Calu3 (cell line): ENCODE data around the gene EMC8. TPM values are rescaled to one million over a fixed set of nuclear protein-coding genes. Genes with fewer than 3 reads are reported as not detected.

ENCODE experiments used
- BruUV-seq: library from RNA; stranded (reverse); fragments of 400-500 nt; replicated peaks from 2 replicates; lab custom pipeline; 2021; lab: Mats Ljungman, UMichigan
- CTCF ChIA-PET: fragments of 300-600 bp; sonication (Branson Sonifier 250); formaldehyde crosslinking; loops from one replicate; lab custom pipeline; 2022; ENCODE audit warnings: antibody characterized with exemption; lab: Charles Lee
- DNase-seq: peaks from one replicate; pipeline ENCODE4 v3.0.0; 2022
- H3K27ac Mint-ChIP-seq: one replicate; pipeline ENCODE4 v1.8.0; 2022; ENCODE audit warnings: mixed read lengths; ENCODE audit not compliant: unreplicated experiment
- H3K27me3 Mint-ChIP-seq: one replicate; pipeline ENCODE4 v1.8.0; 2022; ENCODE audit warnings: mixed read lengths; ENCODE audit not compliant: unreplicated experiment
- H3K36me3 Mint-ChIP-seq: one replicate; pipeline ENCODE4 v1.8.0; 2022; ENCODE audit warnings: mild to moderate bottlenecking, moderate library complexity, mixed read lengths; ENCODE audit not compliant: insufficient read depth, unreplicated experiment
- H3K4me1 Mint-ChIP-seq: one replicate; pipeline ENCODE4 v1.8.0; 2022; ENCODE audit warnings: mild to moderate bottlenecking, low read depth, mixed read lengths; ENCODE audit not compliant: unreplicated experiment
- H3K4me3 Mint-ChIP-seq: one replicate; pipeline ENCODE4 v1.8.0; 2022; ENCODE audit warnings: mild to moderate bottlenecking, low read depth, moderate library complexity, mixed read lengths; ENCODE audit not compliant: unreplicated experiment
- H3K9me3 Mint-ChIP-seq: one replicate; pipeline ENCODE4 v1.8.0; 2022; ENCODE audit warnings: low read depth, mixed read lengths; ENCODE audit not compliant: unreplicated experiment
- CTCF ChIP-seq: fragments of 200-600 bp; IDR thresholded peaks from one replicate; pipeline ENCODE4 v1.8.0; 2022; ENCODE audit warnings: antibody characterized with exemption; ENCODE audit not compliant: unreplicated experiment
- intact Hi-C: fragments of 100-400 bp; cut with micrococcal nuclease; formaldehyde crosslinking; loops from one replicate; pipeline ENCODE4 v1.10.0; 2022; ENCODE audit not compliant: unreplicated experiment
- total RNA-seq: library from RNA; stranded (reverse); gene quantifications from 2 replicates; pipeline ENCODE4 v1.2.3, GENCODE V29; 2022

EMC8 gene
- total RNA-seq, 1 experiment from 2014 or later = 62.7 TPM

GRCh38 chr16:85840801-85841200, 41.5 kb upstream of the EMC8 start:
- CTCF ChIA-PET = no interaction called here
- H3K27me3 Mint-ChIP-seq = peaks cover 90% of the 10 kb centered on the region

GRCh38 chr16:85840395-85840794, 41.1 kb upstream of the EMC8 start:
- Mint-ChIP-seq H3K36me3 (peaks cover 4% of the 10 kb centered on the region), H3K4me3 (no peak overlapping the region), H3K9me3 (no peaks in the 10 kb centered on the region), H3K27me3 (peaks cover 94% of the 10 kb centered on the region), H3K4me1 (peaks cover 6% of the 10 kb centered on the region), H3K27ac (no peak overlapping the region)
- BruUV-seq = no TSS peak
- DNase-seq = no peak
- TF ChIP-seq CTCF = no peak
- intact Hi-C loops = no loop called here
- CTCF ChIA-PET = interaction anchor here (0.7 kb wide), 1 partner anchor 419 kb away, joined by 3 read pairs; no protein-coding TSS in a partner anchor

More at GRCh38 chr16:85840801-85841200, 41.5 kb upstream of the EMC8 start:
- no peak for DNase-seq
- H3K9me3 Mint-ChIP-seq = no peaks in the 10 kb centered on the region
- peaks cover 6% of the 10 kb centered on the region for H3K4me1 Mint-ChIP-seq
- no peak overlapping the region for H3K4me3 Mint-ChIP-seq
- intact Hi-C loops = no loop called here
- no peak for TF ChIP-seq CTCF
- H3K27ac Mint-ChIP-seq = no peak overlapping the region
- no TSS peak for BruUV-seq
- peaks cover 4% of the 10 kb centered on the region for H3K36me3 Mint-ChIP-seq

- H3K4me1 Mint-ChIP-seq = peaks cover 2% of the 10 kb centered on the region
- BruUV-seq = no TSS peak
- no peak for DNase-seq
- H3K27ac Mint-ChIP-seq = no peak overlapping the region
- intact Hi-C loops = no loop called here
- peaks cover 94% of the 10 kb centered on the region for H3K27me3 Mint-ChIP-seq
- H3K9me3 Mint-ChIP-seq = no peaks in the 10 kb centered on the region
- H3K4me3 Mint-ChIP-seq = no peak overlapping the region
- CTCF ChIA-PET = interaction anchor here (0.7 kb wide), 1 partner anchor 418 kb away, joined by 3 read pairs; no protein-coding TSS in a partner anchor
- no peak for TF ChIP-seq CTCF
- H3K36me3 Mint-ChIP-seq = peaks cover 4% of the 10 kb centered on the region
These were observed 40.4 kb upstream of the EMC8 start for GRCh38 chr16:85839681-85840240.

- no TSS peak for BruUV-seq
- DNase-seq = no peak
- H3K4me1 Mint-ChIP-seq = no peaks in the 10 kb centered on the region
- no peak for TF ChIP-seq CTCF
- CTCF ChIA-PET = no interaction called here
- H3K4me3 Mint-ChIP-seq = no peak overlapping the region
- H3K27me3 Mint-ChIP-seq = peaks cover 94% of the 10 kb centered on the region
- H3K27ac Mint-ChIP-seq = no peak overlapping the region
- H3K36me3 Mint-ChIP-seq = peaks cover 4% of the 10 kb centered on the region
- intact Hi-C loops = no loop called here
- H3K9me3 Mint-ChIP-seq = no peaks in the 10 kb centered on the region
These were observed 39.7 kb upstream of the EMC8 start for GRCh38 chr16:85838876-85839585.
